HG02970 (cell line): ENCODE data around the gene PCYOX1L.

Source experiments
- ATAC-seq: cut with Tn5 transposase; IDR thresholded peaks from one replicate; pipeline ENCODE4 v1.9.1; 2021; ENCODE audit warnings: mild to moderate bottlenecking, moderate library complexity, moderate number of reproducible peaks; ENCODE audit not compliant: unreplicated experiment, low FRiP score

PCYOX1L gene

GRCh38 chr5:149405550-149406202 is 47.8 kb downstream of the PCYOX1L start:
- no peak for ATAC-seq

DNA sequence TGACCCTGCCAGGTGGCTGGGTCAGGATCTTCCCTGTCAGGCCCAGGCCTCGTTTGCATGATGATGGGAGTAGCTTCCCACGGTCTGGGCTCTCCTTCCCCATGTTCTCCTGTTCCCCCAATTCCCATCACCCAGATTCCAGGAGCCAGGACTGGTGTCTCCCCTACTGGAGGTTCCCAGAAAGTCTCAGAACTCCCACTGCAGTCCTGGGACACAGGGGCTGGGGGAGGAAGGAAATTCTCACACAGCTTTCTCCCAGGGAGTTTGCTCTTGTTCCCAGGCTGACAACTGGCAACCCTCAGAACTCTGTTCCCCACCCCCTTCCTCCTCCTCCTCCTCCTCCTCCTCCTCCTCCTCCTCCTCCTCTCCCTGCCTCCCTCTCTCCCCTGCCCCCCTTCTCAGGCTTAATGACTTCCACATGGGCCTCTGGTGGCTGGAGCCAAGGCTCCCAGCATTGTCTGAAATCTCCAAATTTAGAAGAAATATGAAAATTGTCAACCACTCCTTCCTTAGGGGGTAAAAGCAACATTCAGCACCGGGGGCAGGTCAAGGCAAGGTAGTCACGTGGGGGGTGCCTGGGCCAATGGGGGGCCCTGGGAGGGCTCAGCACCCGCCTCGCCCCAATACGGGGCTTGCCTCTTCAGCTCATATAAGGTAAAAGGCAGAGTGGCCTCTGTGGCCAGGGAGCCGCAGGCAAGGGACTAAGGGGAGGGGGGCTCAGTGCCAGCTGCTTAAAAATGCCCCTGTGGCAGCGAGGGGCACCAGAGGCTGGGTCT is 48.5 kb downstream of the PCYOX1L start:
- no peak for ATAC-seq

- no peak for ATAC-seq
Measured at GRCh38 chr5:149406979-149407306, 49.1 kb downstream of the PCYOX1L start.

- no peak for ATAC-seq
Measured at GRCh38 chr5:149407323-149408251, 49.7 kb downstream of the PCYOX1L start.

- ATAC-seq, result no peak
Measured at GRCh38 chr5:149408252-149409099, 50.6 kb downstream of the PCYOX1L start.

- ATAC-seq, result no peak
Measured at GRCh38 chr5:149409268-149409948, 51.6 kb downstream of the PCYOX1L start.

DNA sequence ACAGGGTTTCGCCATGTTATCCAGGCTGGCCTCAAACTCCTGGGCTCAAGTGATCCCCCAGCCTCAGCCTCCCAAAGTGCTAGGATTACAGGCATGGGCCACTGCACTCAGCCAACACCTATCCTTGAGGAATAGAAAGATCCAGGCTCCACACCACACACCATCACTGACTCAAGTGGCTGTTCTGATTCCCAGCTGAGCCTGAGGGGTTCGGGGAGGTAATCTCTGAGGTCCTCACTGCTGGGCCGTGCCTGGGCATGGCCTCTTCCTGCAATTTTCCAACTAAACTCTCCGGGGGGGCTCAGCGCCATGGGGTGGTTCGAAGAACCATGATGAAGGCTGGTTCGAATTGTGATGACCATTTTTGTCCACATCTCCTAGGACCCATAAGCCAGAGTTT is 52.2 kb downstream of the PCYOX1L start:
- ATAC-seq, result no peak

DNA sequence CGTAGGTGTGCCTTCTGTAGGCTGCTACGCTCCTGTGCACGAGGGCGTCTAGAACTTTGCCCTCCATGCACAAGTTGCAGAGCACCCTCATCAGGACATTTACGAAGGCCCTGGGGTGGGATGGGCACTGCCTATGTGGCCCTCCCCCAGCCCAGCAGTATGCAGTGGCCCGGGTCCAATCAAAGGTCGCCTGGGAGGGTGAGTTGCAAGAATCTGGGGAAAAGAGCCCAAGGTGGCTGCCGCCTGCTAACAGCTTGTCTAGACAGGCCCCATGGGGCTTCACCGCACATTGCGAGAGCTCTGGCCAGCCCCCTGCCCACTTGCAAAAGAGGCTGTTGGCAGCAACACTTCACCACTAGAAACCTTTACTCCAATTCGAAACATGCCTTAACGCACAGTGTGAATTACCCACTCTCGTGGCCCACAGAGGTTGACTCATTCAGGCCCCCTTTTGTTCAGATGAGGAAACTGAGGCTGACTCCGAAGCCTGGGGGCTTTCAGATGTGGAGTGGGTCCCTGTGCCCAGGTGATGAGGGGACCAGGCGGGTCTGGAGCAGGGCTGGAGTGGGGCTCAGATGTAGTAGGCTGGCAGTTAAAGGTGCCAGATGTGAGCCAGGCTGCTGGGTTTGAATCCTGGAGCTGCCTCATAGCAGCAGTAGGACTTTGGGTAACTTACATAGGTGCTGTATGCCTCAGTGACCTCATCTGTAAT is 53.0 kb downstream of the PCYOX1L start:
- ATAC-seq, result no peak

GRCh38 chr5:149411738-149412519 is 54.1 kb downstream of the PCYOX1L start:
- ATAC-seq, result no peak

DNA sequence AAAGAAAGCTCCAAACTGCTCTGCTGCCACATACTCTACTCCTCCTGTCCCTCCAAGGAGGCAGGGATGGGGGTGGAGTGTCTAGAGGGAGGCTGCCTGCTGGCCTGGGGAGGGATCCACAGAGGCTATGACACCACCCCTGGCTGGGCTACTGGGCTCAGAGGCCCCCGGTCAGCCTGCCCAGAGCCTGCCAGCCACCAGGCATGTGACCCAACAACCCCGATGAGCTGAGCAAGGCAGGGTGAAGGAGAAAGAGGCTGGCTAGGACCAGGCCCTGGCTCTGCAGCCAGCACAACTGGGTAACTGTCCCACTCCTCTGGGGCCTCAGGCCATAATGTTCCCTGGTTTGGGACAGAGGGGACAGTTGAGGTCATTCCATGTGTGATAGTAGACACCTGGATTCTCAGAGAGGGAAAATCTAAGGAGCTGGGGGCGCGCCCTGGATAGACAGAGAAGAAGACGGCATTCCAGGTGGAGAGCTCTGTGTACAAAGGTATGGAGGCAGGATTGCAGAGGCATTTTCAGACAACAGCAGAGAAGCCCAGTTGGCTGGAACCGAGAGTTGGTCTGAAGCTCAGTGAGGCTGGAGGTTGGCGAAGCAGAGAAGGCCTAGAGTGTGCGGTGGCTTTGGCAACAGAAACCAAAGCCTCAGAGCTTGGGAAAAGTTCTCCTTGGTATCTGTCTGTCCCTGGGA is 55.1 kb downstream of the PCYOX1L start:
- ATAC-seq, result no peak

GRCh38 chr5:149413477-149414210 is 55.8 kb downstream of the PCYOX1L start:
- no peak for ATAC-seq

DNA sequence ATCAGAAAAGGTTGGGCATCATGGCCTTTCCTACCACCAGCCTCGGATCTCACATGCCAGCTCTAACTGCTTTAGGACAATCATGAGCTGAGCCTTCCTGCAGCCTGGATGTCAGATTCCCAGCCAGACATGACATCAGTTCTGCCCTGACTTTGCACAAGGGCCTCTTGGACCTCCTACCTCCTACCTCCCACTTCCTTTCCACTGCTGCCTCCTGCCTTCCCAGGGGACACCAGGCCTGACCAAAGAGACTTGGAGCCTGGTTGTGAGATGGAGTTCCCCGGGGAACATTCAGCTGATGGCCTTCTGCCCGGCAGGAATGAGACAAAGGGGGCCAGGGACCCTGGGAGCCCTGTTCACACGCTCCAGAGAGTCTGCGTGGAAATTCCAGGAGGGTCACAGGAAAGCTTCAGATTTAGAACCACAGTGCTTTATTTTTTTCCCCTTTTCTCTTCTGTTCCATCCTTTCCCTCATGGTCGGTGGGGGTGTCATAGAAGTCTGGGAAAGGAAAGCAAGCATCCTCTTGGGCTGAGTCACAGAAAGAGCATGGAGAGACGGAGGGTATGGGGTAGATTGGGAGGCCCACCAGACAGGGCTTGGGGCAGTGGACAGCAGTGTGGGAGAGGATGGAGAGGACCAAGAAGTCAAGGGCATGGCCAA is 56.7 kb downstream of the PCYOX1L start:
- ATAC-seq, result no peak

GRCh38 chr5:149415066-149415967 is 57.5 kb downstream of the PCYOX1L start:
- no peak for ATAC-seq

GRCh38 chr5:149416987-149417710 is 59.3 kb downstream of the PCYOX1L start:
- ATAC-seq, result no peak
